CD14-positive monocyte (primary cell): ENCODE data around the gene FRAS1. TPM values are rescaled to one million over a fixed set of nuclear protein-coding genes. Genes with fewer than 3 reads are reported as not detected.

ENCODE experiments used
- DNase-seq, 3 donors: peaks; one replicate each; pipeline ENCODE4 v3.0.0-alpha.2; 2011 to 2022
- H2AFZ ChIP-seq: 2 replicates; pipeline ENCODE4 v1.6.0; 2012; ENCODE audit warnings: mild to moderate bottlenecking, low read depth, low read length, inconsistent platforms; ENCODE audit not compliant: insufficient read depth, poor library complexity, severe bottlenecking
- H3K27ac ChIP-seq, 2 donors: 1 replicate in 1 of 2; 2 replicates in 1 of 2; pipeline ENCODE4 v1.5.1; 2012 to 2013; ENCODE audit warnings: low read length in 2 of 2, control low read depth in 1 of 2, inconsistent platforms in 1 of 2, low read depth in 1 of 2, mild to moderate bottlenecking in 1 of 2
- H3K27me3 ChIP-seq, 2 donors: one replicate each; pipeline versions ENCODE4 v1.6.0 to v1.6.1; 2011 to 2013; ENCODE audit warnings: low read length in 2 of 2; ENCODE audit not compliant: control insufficient read depth in 2 of 2, insufficient read depth in 2 of 2
- H3K36me3 ChIP-seq, 2 donors: replicated peaks in 1 of 2; 1 replicate in 1 of 2; 2 replicates in 1 of 2; pipeline versions ENCODE4 v1.5.1 to v1.6.1; 2012 to 2013; ENCODE audit warnings: low read length in 2 of 2, control low read depth in 1 of 2, inconsistent platforms in 1 of 2, mild to moderate bottlenecking in 1 of 2; ENCODE audit not compliant: insufficient read depth in 2 of 2, control insufficient read depth in 1 of 2
- H3K4me1 ChIP-seq, 2 donors: 1 replicate in 1 of 2; 2 replicates in 1 of 2; pipeline versions ENCODE4 v1.5.1 to v1.6.1; 2012 to 2013; ENCODE audit warnings: low read length in 2 of 2, control low read depth in 1 of 2, inconsistent platforms in 1 of 2, mild to moderate bottlenecking in 1 of 2, moderate library complexity in 1 of 2; ENCODE audit not compliant: insufficient read depth in 2 of 2, control insufficient read depth in 1 of 2
- H3K4me2 ChIP-seq: replicated peaks from 2 replicates; pipeline ENCODE3; 2012; ENCODE audit warnings: low read length, moderate library complexity, mild to moderate bottlenecking; ENCODE audit not compliant: poor library complexity, severe bottlenecking; ENCODE audit errors: extremely low read depth
- H3K4me3 ChIP-seq, 3 experiments: fragments of 200-600 bp in 1 of 3; sonication (generic) in 1 of 3; replicated peaks in 1 of 3; 1 replicate in 2 of 3; 2 replicates in 1 of 3; pipeline ENCODE4 v1.5.1; 2011 to 2013; ENCODE audit warnings: low read length in 3 of 3, mild to moderate bottlenecking in 3 of 3, control low read depth in 2 of 3, low read depth in 2 of 3, inconsistent platforms in 1 of 3, moderate library complexity in 1 of 3
- H3K79me2 ChIP-seq: 2 replicates; pipeline ENCODE4 v1.6.0; 2012; ENCODE audit warnings: mild to moderate bottlenecking, control low read depth, inconsistent platforms, low read length, moderate library complexity; ENCODE audit not compliant: insufficient read depth
- H3K9ac ChIP-seq: 2 replicates; pipeline ENCODE4 v1.6.0; 2017; ENCODE audit warnings: low read length, mild to moderate bottlenecking; ENCODE audit not compliant: insufficient read depth, poor library complexity, severe bottlenecking
- H3K9me3 ChIP-seq, 2 donors: replicated peaks in 1 of 2; 1 replicate in 1 of 2; 2 replicates in 1 of 2; pipeline versions ENCODE4 v1.5.1 to v1.6.1; 2012 to 2013; ENCODE audit warnings: low read length in 2 of 2, control low read depth in 1 of 2; ENCODE audit not compliant: control insufficient read depth in 1 of 2, insufficient read depth in 1 of 2
- H4K20me1 ChIP-seq: 2 replicates; pipeline ENCODE4 v1.6.0; 2012; ENCODE audit warnings: mild to moderate bottlenecking, low read length, control low read depth, moderate library complexity; ENCODE audit not compliant: insufficient read depth
- H3K27ac Mint-ChIP-seq, 7 donors: one replicate each; pipeline ENCODE4 v1.8.0; 2020; ENCODE audit warnings: mild to moderate bottlenecking in 7 of 7, mixed read lengths in 7 of 7, moderate library complexity in 6 of 7, inconsistent platforms in 2 of 7
- H3K27me3 Mint-ChIP-seq, 3 donors: one replicate each; pipeline ENCODE4 v1.8.0; 2021 to 2022; ENCODE audit warnings: low read depth in 3 of 3, mild to moderate bottlenecking in 3 of 3, mixed read lengths in 3 of 3, moderate library complexity in 3 of 3, inconsistent platforms in 1 of 3
- H3K36me3 Mint-ChIP-seq, 2 donors: one replicate each; pipeline ENCODE4 v1.8.0; 2020; ENCODE audit warnings: mixed read lengths in 2 of 2, inconsistent platforms in 1 of 2, mild to moderate bottlenecking in 1 of 2
- H3K4me1 Mint-ChIP-seq: one replicate; pipeline ENCODE4 v1.8.0; 2020; ENCODE audit warnings: mild to moderate bottlenecking, mixed read lengths
- H3K4me3 Mint-ChIP-seq, 2 donors: one replicate each; pipeline ENCODE4 v1.8.0; 2020; ENCODE audit warnings: mild to moderate bottlenecking in 2 of 2, mixed read lengths in 2 of 2, moderate library complexity in 1 of 2
- H3K9me3 Mint-ChIP-seq, 7 donors: one replicate each; pipeline ENCODE4 v1.8.0; 2020 to 2022; ENCODE audit warnings: mixed read lengths in 7 of 7, mild to moderate bottlenecking in 6 of 7, moderate library complexity in 6 of 7, inconsistent platforms in 2 of 7
- CTCF ChIP-seq: fragments of 200-600 bp; IDR thresholded peaks from one replicate; pipeline ENCODE4 v1.8.0; 2022; ENCODE audit warnings: antibody characterized with exemption, mild to moderate bottlenecking
- WGBS: methylation state at CpG from one replicate; pipeline ENCODE4 v1.1.5; 2013; ENCODE audit warnings: missing lambda C conversion rate; ENCODE audit not compliant: insufficient coverage; 5-methylcytosine and 5-hydroxymethylcytosine counted together
- intact Hi-C, 2 donors: fragments of 100-400 bp; cut with micrococcal nuclease; formaldehyde crosslinking; loops; one replicate each; pipeline versions ENCODE4 v1.15.0 to v1.15.1; 2023
- polyA plus RNA-seq, 3 donors: library from polyadenylated mRNA; depleted of rRNA in 1 of 3; unstranded in 2 of 3; stranded (reverse) in 1 of 3; fragments of 300-500 nt in 2 of 3; fragments of >200 nt in 1 of 3; fragmentation: Illumina TruSeq in 2 of 3; gene quantifications; 1 replicate in 2 of 3; 2 replicates in 1 of 3; pipeline ENCODE4 v1.2.3, GENCODE V29; 2012 to 2021

FRAS1 gene
- polyA plus RNA-seq, 3 donors = not detected

- Histone ChIP-seq H3K79me2 (no peaks in the 10 kb centered on the region), H3K27ac (no peak overlapping the region), H3K36me3 (no peaks in the 10 kb centered on the region), H3K27me3 (no peaks in the 10 kb centered on the region), H2AFZ (no peak overlapping the region), H3K9ac (no peak overlapping the region), H3K4me1 (no peaks in the 10 kb centered on the region), H3K4me2 (no peak overlapping the region), H3K9me3 (no peaks in the 10 kb centered on the region), H3K4me3 (no peak overlapping the region), H4K20me1 (no peaks in the 10 kb centered on the region)
- no CpG with 5 or more reads among the region's 2 CpGs for WGBS
- DNase-seq = no peak
- no peaks in the 10 kb centered on the region for H3K36me3 Mint-ChIP-seq
- intact Hi-C loops = no loop called here
- H3K27me3 Mint-ChIP-seq = no peaks in the 10 kb centered on the region
- no peak overlapping the region for H3K4me3 Mint-ChIP-seq
- no peaks in the 10 kb centered on the region for H3K4me1 Mint-ChIP-seq
- TF ChIP-seq CTCF = no peak
- H3K9me3 Mint-ChIP-seq = peaks cover 0 to 2% (median 0%) of the 10 kb centered on the region in 7 donors
- no peak overlapping the region for H3K27ac Mint-ChIP-seq
Observed at GRCh38 chr4:78165758-78166157, 108.6 kb downstream of the FRAS1 start.

- no peaks in the 10 kb centered on the region for H3K27me3 ChIP-seq
- H3K27me3 Mint-ChIP-seq = no peaks in the 10 kb centered on the region
- no peaks in the 10 kb centered on the region for H3K4me1 Mint-ChIP-seq
- H3K36me3 ChIP-seq = no peaks in the 10 kb centered on the region
- H3K27ac Mint-ChIP-seq = no peak overlapping the region
- intact Hi-C loops = no loop called here
- H3K79me2 ChIP-seq = no peaks in the 10 kb centered on the region
- H4K20me1 ChIP-seq = no peaks in the 10 kb centered on the region
- no peaks in the 10 kb centered on the region for H3K4me1 ChIP-seq
- H3K36me3 Mint-ChIP-seq = no peaks in the 10 kb centered on the region
- H2AFZ ChIP-seq = no peak overlapping the region
- no peak overlapping the region for H3K27ac ChIP-seq
- H3K4me2 ChIP-seq = no peak overlapping the region
- peaks cover 0 to 1% (median 0%) of the 10 kb centered on the region in 7 donors for H3K9me3 Mint-ChIP-seq
- TF ChIP-seq CTCF = no peak
- DNase-seq = no peak
- no peak overlapping the region for H3K4me3 Mint-ChIP-seq
- no peak overlapping the region for H3K4me3 ChIP-seq
- no peaks in the 10 kb centered on the region for H3K9me3 ChIP-seq
- no peak overlapping the region for H3K9ac ChIP-seq
Observed at GRCh38 chr4:78166622-78167021, 109.5 kb downstream of the FRAS1 start.
